GM12873 (cell line): ENCODE data around the gene CTNNAL1.

Experiments
- CTCF ChIP-seq: IDR thresholded peaks from 2 replicates; pipeline ENCODE4 v1.5.1; 2012; ENCODE audit warnings: low read depth, mild to moderate bottlenecking, moderate library complexity, low read length, control low read depth; ENCODE audit not compliant: insufficient read depth; ENCODE audit errors: missing control alignments

CTNNAL1 gene

GRCh38 chr9:108980893-108981292, 32.4 kb downstream of the CTNNAL1 start:
- no peak for TF ChIP-seq CTCF

DNA sequence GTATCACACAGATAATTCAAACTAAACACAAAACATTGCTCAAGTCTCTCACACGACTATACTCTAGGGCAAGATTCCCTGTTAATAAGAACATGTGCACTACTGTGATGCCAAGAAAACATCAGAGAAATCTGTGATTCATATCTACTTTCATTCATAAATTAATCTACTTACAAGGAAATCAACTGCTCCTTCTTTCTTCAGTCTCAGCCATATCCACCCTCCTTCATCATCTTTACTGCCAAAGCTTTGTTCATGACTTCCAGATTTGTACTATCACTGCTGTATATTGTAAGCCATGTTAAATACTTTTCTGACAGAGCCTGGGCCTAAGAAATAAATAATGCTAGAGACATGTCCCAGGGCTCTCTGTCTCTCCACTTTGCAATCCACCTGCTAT, 35.1 kb downstream of the CTNNAL1 start:
- no peak for TF ChIP-seq CTCF

DNA sequence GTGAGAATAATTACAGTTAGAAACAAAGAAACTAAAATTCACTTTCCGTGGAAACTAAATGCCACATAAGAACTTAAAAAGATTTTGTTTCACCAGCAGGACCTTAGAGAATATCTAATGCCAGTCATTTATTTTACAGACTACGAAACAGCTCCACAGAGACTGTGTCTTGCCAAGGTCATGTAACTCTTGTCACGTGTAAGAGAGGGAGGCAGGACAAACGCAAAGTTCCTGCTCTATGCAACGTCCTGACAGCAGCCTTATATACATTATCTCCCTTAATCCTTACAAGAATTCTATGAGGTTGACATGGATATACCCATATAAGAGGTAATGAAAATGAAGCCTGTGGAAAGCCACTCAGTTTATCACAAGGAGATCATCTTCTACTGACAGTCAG, 39.4 kb downstream of the CTNNAL1 start:
- TF ChIP-seq CTCF: no peak

- no peak for TF ChIP-seq CTCF
These were observed 40.6 kb downstream of the CTNNAL1 start for GRCh38 chr9:108972626-108973209.

- TF ChIP-seq CTCF: no peak
These were observed 41.1 kb downstream of the CTNNAL1 start for GRCh38 chr9:108972186-108972585.

DNA sequence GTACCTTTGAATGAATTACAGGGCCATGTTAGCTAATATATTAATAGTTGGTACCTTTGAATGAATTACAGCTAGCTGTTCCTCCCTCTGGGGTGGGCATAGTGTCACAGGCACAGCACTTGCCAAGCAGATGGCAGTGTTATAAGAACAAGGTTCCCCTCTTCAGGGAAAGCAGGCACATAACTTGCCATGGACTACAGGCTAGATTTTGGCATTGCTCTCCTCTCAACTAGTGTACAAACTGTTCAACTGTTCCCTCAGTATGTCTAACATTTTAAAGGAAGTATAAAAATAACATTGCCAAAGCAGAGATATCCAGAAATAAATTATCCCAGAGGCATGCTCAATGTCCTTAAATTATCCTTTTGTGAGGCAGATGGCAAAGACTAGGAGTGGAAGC, 45.4 kb downstream of the CTNNAL1 start:
- TF ChIP-seq CTCF: no peak

DNA sequence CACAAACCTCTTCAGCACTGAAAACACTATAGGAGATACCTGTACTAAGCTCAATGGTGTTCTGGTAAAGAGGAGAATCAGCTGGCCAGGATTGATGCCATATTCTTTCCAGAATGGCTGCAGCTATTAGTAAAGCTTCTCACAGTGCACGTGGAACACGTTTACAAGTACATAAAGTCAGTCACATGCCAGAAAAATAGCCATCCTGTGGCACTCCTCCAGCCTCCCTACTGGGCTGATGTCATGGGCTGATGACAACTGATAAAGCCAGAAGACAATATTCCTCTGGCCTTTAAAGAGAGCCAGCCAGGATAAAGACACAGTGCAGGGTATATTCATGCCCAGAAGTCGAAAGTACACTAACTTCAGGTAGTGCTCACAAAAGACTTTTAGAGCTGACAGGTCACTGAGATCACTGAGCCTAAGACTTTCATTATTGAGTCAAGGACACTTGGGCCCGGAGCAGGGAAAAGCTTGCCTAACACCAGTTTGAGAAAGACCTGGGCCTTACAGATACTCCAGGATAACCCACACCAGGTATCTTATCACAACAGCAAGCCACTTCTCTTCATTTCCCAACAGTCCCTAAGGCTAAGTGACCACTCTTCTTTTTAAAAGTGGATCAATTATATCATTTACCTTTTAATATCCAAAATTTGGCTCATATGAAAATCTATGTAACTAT, 49.7 kb downstream of the CTNNAL1 start:
- no peak for TF ChIP-seq CTCF
